Lung (tissue), 12 donors: ENCODE data around the gene CEMIP. TPM values are rescaled to one million over a fixed set of nuclear protein-coding genes. Genes with fewer than 3 reads are reported as not detected.

Source experiments
- ATAC-seq: fragments of 200-7000 bp; cut with Tn5 transposase; one replicate; pipeline ENCODE4 v1.9.1; 2020; ENCODE audit warnings: moderate number of reproducible peaks; ENCODE audit not compliant: insufficient read depth, low FRiP score
- DNase-seq, 3 donors: peaks; one replicate each; pipeline ENCODE4 v3.0.0-alpha.2; 2013 to 2017
- H3K27ac ChIP-seq, 2 donors: one replicate each; pipeline ENCODE4 v1.5.1; 2013; ENCODE audit warnings: mild to moderate bottlenecking in 2 of 2, moderate library complexity in 2 of 2, control low read depth in 1 of 2, inconsistent platforms in 1 of 2, low read depth in 1 of 2, low read length in 1 of 2
- H3K27me3 ChIP-seq, 3 donors: one replicate each; pipeline ENCODE4 v1.5.1; 2013; ENCODE audit warnings: low read length in 2 of 3; ENCODE audit not compliant: control insufficient read depth in 3 of 3, insufficient read depth in 3 of 3
- H3K36me3 ChIP-seq, 4 donors: one replicate each; pipeline ENCODE4 v1.5.1; 2013; ENCODE audit warnings: low read length in 4 of 4, mild to moderate bottlenecking in 1 of 4, moderate library complexity in 1 of 4; ENCODE audit not compliant: control insufficient read depth in 4 of 4, insufficient read depth in 4 of 4
- H3K4me1 ChIP-seq, 5 donors: one replicate each; pipeline ENCODE4 v1.5.1; 2013; ENCODE audit warnings: low read length in 5 of 5, mild to moderate bottlenecking in 2 of 5, moderate library complexity in 1 of 5; ENCODE audit not compliant: control insufficient read depth in 5 of 5, insufficient read depth in 5 of 5
- H3K4me3 ChIP-seq: one replicate; pipeline ENCODE4 v1.5.1; 2013; ENCODE audit warnings: mild to moderate bottlenecking, control low read depth, moderate library complexity
- H3K9ac ChIP-seq, 2 donors: one replicate each; pipeline ENCODE4 v1.5.1; 2013; ENCODE audit warnings: low read length in 2 of 2, control low read depth in 1 of 2; ENCODE audit not compliant: insufficient read depth in 1 of 2
- H3K9me3 ChIP-seq, 4 donors: one replicate each; pipeline ENCODE4 v1.5.1; 2013; ENCODE audit warnings: low read length in 3 of 4, mild to moderate bottlenecking in 1 of 4, moderate library complexity in 1 of 4; ENCODE audit not compliant: control insufficient read depth in 4 of 4, insufficient read depth in 3 of 4
- CTCF ChIP-seq: IDR thresholded peaks from 2 replicates; pipeline ENCODE4 v1.5.1; 2012; ENCODE audit warnings: mild to moderate bottlenecking; ENCODE audit errors: control extremely low read depth, extremely low read depth
- WGBS, 2 donors: extraction: QIAGEN DNeasy Blood & Tissue Kit; methylation state at CpG; one replicate each; pipeline ENCODE4 v1.1.7; 2013; 5-methylcytosine and 5-hydroxymethylcytosine counted together
- polyA plus RNA-seq, 2 donors: library from polyadenylated mRNA; stranded (reverse); fragments of 200-250 nt; gene quantifications; one replicate each; pipeline ENCODE4 v1.2.1, GENCODE V29; 2013
- total RNA-seq, 2 donors: library from RNA; depleted of rRNA in 1 of 2; stranded (reverse); fragments of >200 nt in 1 of 2; gene quantifications; one replicate each; pipeline ENCODE4 v1.2.1, GENCODE V29; 2014 to 2021
- donor health status: control.
- donor health status: control.
- donor health status: Bipolar disorder and iron deficiency.
- donor health status: healthy.
- donor health status: DM: yes; HTN: yes; CAD: no.

Gene CEMIP
- total and polyA plus RNA-seq, 4 donors: 1.9 to 32.0 (median 3.9) TPM

- no peaks in the 10 kb centered on the region for H3K9me3 ChIP-seq
- no peak overlapping the region for H3K4me3 ChIP-seq
- H3K9ac ChIP-seq: no peak overlapping the region
- no peaks in the 10 kb centered on the region for H3K36me3 ChIP-seq
- no peak for ATAC-seq
- 84 to 86% methylated on average over 3 of the region's 3 CpGs for WGBS, 2 donors
- no peak overlapping the region for H3K27ac ChIP-seq
- H3K27me3 ChIP-seq: no peaks in the 10 kb centered on the region
- DNase-seq: no peak
- H3K4me1 ChIP-seq: no peaks in the 10 kb centered on the region
- TF ChIP-seq CTCF: no peak
Observed at GRCh38 chr15:80764535-80764934, 14.6 kb upstream of the CEMIP start.

GRCh38 chr15:80766275-80766674 is 12.9 kb upstream of the CEMIP start:
- Histone ChIP-seq H3K4me1 (no peaks in the 10 kb centered on the region), H3K9me3 (no peaks in the 10 kb centered on the region), H3K9ac (no peak overlapping the region), H3K4me3 (no peak overlapping the region), H3K27me3 (no peaks in the 10 kb centered on the region), H3K27ac (no peak overlapping the region), H3K36me3 (no peaks in the 10 kb centered on the region)
- DNase-seq (no peak), ATAC-seq (no peak)
- TF ChIP-seq CTCF: no peak
- WGBS, 2 donors: 88 to 92% methylated on average over 3 of the region's 3 CpGs

GRCh38 chr15:80768158-80768557 is 11.0 kb upstream of the CEMIP start:
- Histone ChIP-seq H3K4me3 (no peak overlapping the region), H3K9me3 (no peaks in the 10 kb centered on the region), H3K9ac (no peak overlapping the region), H3K4me1 (no peaks in the 10 kb centered on the region), H3K27me3 (no peaks in the 10 kb centered on the region), H3K36me3 (no peaks in the 10 kb centered on the region), H3K27ac (no peak overlapping the region)
- no peak for TF ChIP-seq CTCF
- DNase-seq (no peak), ATAC-seq (no peak)
- 90 to 95% methylated on average over 1 of the region's 1 CpG for WGBS, 2 donors

GRCh38 chr15:80769153-80769828 is 9.9 kb upstream of the CEMIP start:
- H3K4me1 ChIP-seq: no peaks in the 10 kb centered on the region
- no peak for ATAC-seq
- H3K27me3 ChIP-seq: no peaks in the 10 kb centered on the region
- H3K27ac ChIP-seq: no peak overlapping the region
- TF ChIP-seq CTCF: no peak
- DNase-seq: no peak
- H3K9ac ChIP-seq: no peak overlapping the region
- no peaks in the 10 kb centered on the region for H3K36me3 ChIP-seq
- no peak overlapping the region for H3K4me3 ChIP-seq
- WGBS, 2 donors: 90% methylated on average over 7 of the region's 7 CpGs
- no peaks in the 10 kb centered on the region for H3K9me3 ChIP-seq
